NCI-H82 treated with DMSO at 0.1 percent for 48 hours (cell line): Measurements from ENCODE around the gene SLC28A2.
"Not testable (repeated sequence)": the region's sequence is repeated elsewhere in the genome, so short reads cannot be mapped to it uniquely, and the experiment has no call there.

Experiments
- DNase-seq: peaks from one replicate; lab custom pipeline; 2025; ENCODE audit not compliant: unreplicated experiment; lab: John Stamatoyannopoulos, UW

Gene SLC28A2

DNA sequence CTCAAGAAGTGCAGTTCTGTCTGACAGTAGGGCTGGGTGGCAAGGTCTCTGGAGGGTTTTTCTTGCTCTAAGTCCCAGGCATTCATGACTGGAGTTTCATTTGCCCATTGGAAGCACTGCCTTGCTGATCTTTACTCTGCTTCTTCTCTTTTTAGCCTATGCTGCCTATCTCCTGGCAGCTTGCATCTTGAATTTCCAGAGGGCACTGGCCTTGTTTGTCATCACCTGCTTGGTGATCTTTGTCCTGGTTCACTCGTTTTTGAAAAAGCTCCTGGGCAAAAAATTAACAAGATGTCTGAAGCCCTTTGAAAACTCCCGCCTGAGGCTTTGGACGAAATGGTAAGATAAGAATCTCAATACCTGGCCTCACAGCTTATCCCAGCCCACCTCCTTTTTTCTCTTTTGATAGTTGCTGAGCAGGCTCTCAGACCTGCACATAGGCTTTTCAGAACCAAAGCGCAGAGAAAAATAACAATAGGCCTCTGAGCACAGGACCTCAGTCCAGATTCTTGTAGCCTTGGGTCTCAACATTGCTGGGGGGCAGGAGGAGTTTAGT lies 10.9 kb downstream of the SLC28A2 start:
- DNase-seq: no peak

DNA sequence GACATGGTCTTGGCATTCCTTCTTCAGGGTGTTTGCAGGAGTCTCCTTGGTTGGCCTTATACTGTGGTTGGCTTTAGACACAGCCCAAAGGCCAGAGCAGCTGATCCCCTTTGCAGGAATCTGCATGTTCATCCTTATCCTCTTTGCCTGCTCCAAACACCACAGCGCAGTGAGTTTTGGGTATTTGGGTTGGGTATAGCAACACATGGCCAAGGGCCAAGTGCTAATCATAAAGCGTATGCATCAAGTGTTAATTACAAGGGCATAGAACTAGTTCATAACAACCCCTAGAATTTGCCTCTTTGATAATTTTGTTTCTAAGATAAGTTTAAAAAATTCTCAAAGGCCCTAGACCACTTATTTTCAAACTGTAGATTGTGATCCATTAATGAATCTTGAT lies 11.8 kb downstream of the SLC28A2 start:
- DNase-seq: no peak

DNA sequence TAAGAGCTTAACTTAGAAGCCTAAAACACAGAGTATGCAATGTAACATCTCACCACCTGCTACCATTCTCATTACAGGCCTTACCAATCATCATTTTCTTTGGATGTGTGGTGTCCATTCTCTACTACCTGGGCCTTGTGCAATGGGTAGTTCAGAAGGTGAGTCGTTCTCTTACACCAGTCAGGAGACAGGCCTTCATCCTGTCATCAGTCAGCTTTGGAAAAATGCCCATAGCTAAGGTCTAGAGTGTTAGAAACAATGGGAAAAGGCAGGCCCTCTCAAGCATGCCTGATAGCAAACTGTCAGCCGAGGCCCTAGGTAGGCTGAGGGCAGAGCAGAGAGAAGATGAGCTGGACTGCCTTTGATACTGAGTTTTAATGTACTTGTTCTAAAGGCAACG lies 13.5 kb downstream of the SLC28A2 start:
- DNase-seq: no peak

DNA sequence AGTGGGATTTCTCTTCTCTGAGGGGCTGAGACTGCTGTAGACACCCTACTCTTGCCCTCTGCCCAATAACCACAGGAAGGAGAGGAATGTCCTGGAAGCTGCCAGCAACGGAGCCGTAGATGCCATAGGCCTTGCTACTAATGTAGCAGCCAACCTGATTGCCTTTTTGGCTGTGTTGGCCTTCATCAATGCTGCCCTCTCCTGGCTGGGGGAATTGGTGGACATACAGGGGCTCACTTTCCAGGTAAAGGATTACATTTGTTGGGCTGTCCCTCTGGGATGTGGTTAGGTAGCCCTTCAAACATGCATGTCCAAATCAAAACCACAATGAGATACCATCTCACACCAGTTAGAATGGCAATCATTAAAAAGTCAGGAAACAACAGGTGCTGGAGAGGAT lies 16.1 kb downstream of the SLC28A2 start:
- no peak for DNase-seq

DNA sequence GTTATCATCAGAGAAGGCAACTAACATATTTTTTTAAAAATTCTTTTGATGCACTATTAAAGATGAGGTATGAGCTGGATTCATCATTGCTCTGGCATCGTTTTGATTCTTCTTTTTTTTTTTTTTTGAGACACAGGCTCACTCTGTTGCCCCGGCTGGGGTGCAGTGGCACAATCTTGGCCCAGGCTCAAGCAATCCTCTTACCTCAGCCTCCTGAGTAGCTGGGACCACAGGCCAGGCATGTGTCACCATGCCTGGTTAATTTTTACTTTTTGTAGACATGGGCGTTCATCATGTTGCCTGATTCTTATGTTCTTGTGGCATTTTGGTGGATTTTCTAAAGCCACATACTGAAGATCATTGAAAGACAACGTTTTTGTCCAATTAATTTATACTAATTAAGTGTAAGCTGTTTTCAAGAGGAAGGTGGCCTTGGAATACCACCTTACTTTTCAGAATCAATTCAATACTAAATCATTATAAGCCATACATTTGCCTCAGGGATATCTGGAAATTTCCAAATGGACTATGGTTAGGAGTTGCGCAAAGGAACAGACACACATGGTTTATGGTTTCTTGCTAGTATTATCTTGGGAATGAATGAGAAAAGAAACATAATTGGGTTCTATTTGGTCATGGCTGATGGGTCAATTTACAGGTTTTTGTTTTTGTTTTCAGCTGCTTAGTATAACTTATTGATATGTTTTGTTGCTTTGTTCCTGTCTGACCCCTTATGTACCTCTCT lies 22.8 kb downstream of the SLC28A2 start:
- DNase-seq: no peak

DNA sequence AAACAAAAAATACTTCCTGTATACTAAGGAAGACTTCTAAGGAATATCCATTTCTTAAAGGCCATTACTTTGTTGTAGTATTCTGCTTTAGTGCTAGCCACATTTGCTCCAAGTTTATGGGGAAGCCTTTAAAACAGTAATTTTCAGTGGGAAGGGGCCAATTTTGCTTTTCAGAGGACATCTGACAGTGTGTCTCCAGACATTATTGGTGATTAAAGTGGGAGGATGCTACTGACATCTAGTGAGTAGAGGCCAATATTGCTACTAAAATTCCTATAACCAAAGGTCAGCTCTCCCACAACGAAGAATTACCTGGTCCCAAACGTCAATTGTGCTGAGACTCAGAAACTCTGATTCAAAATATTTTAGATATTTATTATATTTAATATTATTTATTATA lies 24.8 kb downstream of the SLC28A2 start:
- DNase-seq: no peak

DNA sequence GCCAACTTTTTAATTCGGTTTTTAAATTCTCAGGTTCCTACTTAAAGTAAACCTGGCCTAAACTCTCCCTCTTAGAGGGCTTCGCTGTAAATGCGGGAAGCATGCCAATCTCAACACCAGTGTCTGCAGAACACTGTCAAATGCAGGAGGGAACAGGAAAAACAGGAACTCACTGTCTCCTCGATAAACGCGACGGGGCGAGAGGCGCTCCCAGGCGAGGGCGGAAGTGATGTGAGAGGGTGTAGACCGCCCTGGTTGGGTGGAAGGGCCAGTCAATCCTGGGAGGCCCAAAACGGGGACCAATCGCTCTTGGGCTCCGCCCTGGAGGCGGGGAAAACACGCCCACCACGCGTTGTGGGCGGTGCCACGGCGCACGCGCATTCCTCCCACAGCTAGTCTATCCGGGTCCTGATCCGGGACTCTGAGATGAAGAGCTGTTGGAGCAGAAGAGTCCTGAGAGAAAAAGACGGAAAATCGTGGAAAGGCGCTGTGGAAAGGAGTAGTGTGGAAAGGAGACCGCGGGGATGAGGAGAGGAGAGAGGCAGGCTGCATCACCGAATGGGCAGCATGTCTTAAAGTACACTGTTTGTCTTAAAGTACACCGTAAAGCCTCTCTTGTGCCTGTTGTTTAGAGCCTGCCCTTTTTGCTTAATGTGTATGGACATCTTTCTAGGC lies 27.1 kb downstream of the SLC28A2 start:
- DNase-seq: peak; percentile 90

DNA sequence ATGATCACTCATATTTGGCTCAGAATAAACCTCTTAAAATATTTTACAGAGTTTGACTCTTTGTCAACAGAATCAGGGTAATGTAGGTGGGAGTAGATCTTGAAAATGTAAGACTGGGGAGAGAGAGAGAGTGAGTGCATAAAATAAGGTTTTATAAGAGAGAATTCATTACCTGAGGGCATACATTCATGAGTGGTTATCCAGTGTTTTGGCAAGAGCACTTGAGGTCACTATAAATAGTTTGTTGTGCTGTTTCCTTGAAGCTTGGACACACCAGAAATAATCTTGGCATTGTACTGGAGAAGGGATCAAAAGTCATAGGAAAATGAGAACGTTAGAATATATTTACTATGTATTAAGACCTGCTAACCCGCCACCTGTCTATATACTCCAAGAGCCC lies 33.4 kb downstream of the SLC28A2 start:
- DNase-seq: no peak

DNA sequence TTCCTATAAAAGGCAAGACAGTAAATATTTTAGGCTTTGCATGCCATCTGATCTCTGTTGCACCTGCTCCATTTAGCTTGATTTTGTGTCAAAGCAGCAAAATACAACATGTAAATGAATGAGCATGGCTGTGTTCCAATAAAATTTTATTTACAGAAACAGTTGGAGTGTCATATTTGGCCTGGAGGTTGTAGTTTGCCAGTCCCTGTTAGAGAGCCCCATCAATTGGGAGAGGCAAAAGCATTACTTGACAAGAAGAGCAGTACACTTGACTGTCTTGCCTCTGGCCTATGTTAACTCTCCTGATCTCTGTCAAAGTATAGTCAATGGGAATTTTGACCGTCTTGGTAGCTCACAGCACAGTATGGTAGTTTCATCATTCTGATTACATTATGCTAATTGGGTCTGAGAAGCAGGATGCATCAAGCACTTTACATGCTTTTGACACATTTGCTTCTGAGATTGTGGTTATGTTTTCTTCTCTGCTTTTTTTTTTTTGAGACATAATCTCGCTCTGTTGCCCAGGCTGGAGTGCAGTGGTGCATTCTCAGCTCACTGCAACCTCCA lies 35.4 kb downstream of the SLC28A2 start:
- no peak for DNase-seq

DNA sequence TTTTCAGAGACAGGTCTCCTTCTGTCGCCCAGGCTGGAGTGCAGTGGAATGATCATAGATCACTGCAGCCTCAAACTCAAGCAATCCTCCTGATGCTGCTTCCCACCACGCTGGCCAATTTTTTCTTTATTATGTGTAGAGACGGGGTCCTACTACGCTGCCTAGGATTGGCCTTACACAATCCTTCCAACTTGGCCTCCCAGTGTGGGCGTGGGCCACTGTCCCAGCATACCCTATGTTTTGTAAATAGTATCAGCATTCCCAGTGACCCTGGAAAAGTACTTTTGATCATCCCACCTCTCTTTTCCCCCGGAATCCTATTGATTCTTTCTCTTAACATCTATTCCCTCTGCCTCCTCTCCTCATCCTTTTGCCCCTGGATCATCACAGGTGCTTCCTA lies 36.9 kb downstream of the SLC28A2 start:
- no peak for DNase-seq

DNA sequence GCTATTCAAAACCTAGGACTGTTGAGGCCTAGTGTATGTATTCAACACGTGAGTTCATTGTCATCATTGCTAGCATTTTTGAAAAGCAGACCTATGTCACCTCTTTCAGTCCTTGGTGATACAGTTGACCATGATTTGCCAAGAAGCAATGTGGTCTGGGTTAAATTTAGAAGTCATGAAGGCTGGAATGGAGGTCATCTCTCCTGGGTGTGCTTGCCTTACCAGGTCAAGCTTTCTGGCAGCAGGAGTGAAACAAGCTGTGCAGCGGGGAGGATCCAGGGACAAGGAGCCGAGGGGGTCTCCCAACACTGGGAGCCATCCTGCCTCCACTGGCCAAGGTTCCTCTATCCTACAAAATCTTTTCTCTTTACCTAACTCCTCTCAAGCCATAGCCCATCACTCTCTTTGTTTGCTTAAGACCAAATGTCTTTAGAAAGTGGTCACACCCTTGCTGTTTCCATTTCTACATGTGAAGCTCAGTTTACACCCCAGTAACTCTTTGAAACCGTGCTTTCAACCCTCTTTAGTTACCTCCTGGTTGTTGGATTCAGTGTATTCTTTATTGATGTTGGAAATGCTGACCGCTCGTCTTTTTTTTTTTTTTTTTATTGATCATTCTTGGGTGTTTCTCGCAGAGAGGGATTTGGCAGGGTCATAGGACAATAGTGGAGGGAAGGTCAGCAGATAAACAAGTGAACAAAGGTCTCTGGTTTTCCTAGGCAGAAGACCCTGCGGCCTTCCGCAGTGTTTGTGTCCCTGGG lies 40.0 kb downstream of the SLC28A2 start:
- DNase-seq: no peak

DNA sequence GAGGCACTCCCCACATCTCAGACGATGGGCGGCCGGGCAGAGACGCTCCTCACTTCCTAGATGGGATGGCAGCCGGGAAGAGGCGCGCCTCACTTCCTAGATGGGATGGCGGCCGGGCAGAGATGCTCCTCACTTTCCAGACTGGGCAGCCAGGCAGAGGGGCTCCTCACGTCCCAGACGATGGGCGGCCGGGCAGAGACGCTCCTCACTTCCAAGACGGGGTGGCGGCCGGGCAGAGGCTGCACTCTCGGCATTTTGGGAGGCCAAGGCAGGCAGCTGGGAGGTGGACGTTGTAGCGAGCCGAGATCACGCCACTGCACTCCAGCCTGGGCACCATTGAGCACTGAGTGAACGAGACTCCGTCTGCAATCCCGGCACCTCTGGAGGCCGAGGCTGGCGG lies 41.3 kb downstream of the SLC28A2 start:
- DNase-seq: not testable (repeated sequence)

DNA sequence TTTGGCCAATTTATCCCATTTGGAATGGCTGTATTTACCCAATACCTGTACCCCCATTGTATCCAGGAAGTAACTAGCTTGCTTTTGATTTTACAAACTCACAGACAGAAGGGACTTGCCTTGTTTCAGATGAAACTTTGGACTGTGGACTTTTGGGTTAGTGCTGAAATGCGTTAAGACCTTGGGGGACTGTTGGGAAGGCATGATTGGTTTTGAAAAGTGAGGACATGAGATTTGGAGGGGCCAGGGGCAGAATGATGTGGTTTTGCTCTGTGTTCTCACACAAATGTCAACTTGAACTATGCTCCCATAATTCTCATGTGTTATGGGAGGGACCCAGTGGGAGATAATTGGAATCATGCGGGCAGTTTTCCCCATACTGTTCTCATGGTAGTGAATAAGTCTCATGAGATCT lies 46.9 kb downstream of the SLC28A2 start:
- DNase-seq: not testable (repeated sequence)

DNA sequence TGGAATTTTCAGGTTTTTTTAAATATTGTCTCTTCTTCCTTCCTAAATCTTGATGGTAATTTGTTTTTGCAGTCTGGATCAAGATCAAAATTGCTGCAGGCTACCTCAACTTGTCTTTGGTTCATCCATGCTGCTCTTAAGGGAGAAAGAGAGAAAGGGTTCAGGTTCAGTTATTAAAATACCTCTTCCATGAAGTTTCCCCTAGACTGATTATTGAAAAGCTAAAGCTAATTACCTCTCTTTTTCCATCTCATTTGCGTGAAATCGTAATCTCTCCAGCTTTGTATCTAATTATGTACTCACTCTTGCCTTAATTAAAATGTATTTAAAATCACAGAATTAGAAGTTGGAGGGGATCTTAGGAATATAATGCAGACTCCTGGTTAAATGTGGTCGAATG lies 52.7 kb downstream of the SLC28A2 start:
- DNase-seq: no peak

DNA sequence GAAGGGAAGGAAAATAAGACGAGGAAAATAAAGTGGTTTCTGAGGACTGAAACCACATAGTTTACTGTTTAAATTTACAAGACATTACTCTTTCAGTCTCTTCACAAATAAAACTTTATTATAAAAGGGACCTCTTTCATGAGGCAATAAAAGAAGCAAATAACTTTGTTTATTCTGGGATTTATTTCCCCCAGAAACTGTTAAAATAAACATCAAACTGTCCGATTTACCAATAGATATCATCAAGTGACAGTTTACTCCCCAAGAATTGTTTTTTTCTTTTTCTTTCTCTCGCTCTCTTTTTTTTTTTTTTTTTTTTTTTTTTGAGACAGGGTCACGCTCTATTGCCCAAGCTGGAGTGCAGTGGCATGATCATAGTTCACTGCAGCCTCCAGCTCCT lies 54.1 kb downstream of the SLC28A2 start:
- no peak for DNase-seq

DNA sequence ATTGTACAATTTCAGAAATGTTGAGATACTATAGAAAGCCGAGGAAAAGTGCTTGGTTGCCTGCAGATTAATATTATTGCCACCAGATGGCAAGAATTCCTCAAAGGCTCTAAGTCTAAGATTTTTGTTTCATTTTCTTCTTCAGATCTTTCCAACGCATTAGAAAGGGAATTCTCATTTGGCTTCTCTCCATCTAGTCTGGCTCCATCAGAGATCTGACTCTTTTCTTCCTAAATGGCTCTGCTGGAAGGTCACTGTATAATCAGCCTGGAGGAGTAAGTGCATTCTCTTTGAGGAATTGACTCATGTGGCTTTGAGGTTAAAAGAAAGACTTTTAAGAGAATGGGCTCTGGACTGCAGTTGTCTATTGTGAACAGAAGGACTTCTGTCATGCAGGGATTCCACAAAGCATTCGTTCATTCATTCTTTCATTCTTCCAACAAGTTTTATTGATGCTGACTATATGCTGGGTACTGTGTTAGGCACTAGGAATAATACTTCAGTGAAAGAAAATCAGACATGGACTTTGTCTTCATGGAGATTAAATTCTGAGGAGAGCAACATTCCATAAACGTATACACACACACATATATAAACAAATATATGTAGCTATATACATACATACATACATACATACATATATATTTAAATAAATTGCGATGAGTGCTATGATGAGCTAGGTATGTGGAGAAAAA lies 55.3 kb downstream of the SLC28A2 start:
- no peak for DNase-seq

DNA sequence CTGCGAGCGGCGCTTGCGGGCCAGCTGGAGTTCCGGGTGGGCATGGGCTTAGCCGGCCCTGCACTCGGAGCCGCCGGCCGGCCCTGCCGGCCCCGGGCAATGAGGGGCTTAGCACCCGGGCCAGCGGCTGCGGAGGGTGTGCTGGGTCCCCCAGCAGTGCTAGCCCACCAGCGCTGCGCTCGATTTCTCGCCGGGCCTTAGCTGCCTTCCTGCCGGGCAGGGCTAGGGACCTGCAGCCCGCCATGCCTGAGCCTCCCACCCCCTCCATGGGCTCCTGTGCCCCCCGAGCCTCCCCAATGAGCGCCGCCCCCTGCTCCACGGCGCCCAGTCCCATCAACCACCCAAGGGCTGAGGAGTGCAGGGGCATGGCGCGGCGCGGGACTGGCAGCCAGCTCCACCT lies 62.1 kb downstream of the SLC28A2 start:
- DNase-seq: not testable (repeated sequence)

DNA sequence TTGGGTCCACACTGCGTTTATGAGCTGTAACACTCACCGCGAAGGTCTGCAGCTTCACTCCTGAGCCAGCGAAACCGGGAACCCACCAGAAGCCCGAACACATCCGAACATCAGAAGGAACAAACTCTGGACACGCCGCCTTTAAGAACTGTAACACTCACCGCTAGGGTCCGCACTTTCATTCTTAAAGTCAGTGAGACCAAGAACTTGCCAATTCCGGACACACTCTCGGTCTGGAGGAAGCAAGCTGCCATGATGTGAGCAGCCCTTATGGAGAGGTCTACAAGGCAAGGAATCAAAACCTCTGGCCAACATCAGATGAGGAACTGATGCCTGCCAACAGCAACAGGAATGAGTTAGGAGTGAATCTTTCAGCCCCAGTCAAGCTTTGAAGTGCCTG lies 62.9 kb downstream of the SLC28A2 start:
- no peak for DNase-seq

DNA sequence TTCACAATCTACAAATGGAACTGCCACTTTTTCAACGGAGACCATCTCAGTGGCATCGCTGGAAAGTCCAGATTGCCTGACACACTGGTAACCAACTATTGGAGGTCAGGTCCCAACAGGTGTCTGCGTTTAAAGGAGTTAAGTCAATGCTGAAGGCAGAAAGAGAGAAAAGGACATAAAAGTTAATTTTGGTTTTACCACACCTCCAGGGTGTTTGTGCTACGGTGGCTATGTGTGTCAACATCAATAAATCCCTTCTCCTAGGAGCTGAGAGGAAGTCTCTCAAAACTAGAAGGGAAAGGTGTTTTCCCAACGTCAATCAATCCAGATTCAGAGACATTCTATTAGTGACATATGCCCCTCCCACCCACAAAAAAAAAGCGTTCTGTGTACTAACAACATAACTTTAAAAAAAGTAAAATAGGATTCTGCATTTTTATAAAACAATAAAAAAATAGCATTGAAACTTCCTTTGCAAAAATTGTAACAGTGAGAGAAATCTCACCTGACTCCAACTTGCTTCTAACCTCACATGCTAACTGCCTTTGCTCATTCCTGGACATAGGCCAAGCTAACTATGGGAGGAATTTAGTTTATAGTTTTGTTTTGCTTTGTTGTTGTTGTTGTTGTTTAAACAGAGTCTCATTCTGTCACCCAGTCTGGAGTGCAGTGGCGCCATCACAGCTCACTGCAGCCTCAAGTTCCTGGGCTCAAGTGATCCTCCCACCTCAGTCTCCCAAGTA lies 67.6 kb downstream of the SLC28A2 start:
- DNase-seq: no peak

DNA sequence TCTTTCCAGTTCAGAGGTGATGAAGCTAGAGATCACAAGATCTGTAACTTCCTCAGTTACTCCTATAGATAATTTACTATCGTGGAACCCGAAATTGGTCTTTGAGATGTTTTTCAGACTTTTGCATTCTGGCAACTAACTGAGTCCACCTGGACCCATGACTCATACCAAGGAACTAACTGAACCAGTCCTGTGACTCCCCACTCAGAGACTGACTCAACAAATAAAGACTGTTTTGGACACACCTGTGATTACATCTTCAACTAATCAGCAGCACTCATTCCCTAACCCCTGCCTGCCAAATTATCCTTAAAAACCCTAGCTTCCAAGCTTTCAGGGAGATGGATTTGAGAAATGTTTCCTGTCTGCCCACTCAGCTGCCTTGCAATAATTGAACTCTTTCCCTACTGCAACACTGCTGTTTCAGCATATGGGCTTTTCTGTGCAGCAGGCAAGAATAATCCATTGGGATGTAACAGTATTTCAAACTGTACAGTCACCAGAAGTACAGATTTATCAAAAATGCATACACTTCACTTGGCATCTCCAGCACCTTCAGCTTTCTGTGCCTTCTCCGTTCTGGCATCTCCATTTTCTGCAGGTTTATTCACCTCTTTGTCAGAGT lies 68.7 kb downstream of the SLC28A2 start:
- DNase-seq: no peak
